Islet precursor cell (in vitro differentiated cells): ENCODE results near the gene ETV3.
"Not testable (repeated sequence)": the region's sequence is repeated elsewhere in the genome, so short reads cannot be mapped to it uniquely, and the experiment has no call there.

ENCODE experiments used
- DNase-seq: peaks from one replicate; pipeline ENCODE4 v3.0.0-alpha.2; 2018

The ETV3 gene

DNA sequence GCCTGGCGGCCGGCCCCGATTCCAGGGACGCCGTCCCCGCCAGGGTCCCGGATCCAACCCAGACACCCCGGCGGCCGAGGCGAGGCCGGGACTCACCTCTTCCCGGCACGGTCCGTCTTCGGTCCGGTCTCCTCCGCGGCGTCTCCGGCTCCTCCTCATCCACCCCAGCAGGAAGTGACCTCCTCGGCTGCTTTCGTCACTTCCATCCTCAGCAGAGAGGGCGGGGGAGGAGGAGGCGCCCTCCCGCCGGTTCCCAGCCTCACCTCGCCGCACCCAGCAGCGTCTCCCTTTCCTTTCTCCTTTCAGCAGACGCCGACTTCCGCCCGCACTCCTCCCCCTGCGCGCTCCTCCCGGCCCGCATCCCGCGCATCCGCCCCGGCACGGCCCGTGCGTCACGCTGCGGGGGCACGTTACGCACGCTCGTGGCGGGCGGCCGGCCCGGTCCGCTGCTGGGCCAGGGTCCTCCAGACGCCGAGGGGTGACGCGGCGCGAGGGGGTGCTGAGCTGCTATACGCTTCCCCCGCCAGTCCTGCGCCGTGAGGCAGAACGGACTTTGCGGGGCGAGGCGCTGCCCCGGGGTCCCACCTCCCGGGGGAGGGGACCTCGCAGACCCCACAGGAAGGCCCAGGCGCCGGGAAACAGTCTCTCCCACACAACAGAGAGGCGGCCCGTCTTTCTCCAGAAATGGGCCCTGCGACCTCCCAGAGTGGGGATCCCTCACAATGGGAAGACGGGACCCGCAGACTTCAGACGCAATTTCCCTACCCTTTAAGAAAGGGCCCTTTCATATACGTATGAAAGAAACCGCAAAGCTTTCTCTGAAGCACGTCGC lies at the start of gene ETV3:
Gene ETV3 (minus strand): TSS at position 176 of the 832 bp plus-strand sequence. CDS start 2,043 bp downstream, outside the sequence.
- DNase-seq, result peak; percentile 98

DNA sequence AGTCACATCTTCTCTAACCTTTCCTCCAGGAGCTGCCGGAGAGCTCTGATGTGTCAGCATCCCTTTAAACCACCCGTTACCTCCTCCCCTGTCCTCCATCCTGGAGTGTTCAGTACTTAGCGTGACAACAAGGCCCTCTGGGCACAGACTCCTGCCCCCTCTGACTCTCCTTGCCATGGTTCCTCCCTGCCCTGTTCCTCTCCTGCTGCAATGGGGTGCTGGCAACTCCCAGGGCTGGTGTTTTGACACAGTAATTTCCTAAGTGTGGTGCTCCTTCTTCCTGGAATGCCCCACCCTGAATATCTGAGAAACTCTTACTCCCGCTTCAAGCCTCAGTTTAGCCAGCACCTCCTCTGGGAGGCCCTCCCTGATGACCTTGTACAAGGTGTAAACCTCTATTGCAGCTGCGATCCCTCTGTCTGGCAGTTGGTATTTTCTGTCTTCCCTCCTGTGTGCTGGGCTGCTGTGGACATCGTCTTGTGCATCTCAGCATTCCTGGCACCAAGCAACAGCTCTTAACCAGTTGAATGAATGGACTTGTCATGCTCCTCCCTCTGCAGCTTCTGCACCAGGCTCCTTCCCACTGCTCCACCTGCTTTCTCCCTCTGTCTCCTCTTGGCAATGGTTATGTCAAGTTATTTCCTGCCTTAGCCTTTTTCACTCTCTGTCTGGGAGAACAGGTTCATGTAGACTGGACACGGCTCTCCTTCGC lies 48.2 kb upstream of the ETV3 start:
- DNase-seq, result peak; percentile 33

DNA sequence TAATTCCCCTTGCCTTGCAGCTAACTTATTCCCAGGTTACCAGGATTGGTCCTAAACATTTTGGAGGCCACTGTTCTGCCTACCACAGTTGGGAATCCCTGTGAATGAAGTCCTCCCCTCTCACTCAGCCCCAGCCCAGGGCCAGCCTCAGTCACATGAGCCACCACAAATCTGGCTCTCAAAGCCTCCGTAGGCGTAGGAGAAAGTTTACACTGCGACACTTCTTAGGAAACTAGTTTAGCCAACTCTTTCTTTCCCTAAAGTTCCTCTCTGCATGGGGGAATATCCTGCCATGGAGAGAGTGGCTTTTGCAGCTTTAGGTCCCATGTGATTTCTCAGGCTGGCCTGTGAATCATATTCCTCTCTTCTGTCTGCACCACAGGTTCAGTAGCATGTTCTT lies 45.7 kb upstream of the ETV3 start:
- no peak for DNase-seq

DNA sequence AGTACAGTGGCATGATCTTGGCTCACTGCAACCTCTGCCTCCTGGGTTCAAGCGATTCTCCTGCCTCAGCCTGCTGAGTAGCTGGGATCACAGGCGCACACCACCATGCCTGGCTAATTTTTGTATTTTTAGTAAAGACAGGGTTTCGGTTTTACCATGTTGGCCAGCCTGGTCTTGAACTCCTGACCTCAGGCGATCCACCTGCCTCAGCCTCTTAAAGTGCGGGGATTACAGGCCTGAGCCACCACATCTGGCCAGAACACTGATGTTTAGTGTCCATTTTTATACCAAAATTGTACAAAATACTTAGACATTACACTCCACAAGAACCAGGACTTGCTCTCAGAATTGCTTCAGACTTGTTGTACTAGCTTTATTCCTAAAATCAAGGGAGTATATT lies 44.2 kb upstream of the ETV3 start:
- DNase-seq, result not testable (repeated sequence)

DNA sequence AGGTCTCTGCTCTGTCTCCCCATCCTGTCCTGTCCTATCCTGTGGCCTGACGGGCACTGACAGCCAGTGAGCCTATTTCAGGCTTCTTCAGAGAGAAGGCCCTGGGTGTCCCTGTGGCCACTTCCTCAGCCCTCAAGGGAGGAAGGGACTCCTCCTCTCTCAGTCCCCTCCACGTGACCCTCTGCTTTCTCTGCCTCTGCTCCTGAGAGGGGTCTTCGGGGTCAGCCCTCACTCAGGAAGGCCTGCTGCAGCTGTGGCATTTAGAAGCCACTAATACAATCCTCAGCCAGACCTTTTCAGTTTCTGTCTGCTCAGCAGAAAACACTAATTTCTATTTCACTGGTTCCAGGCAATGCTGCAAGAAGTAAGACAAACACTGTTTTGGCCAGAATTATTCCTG lies 43.6 kb upstream of the ETV3 start:
- DNase-seq, result no peak

DNA sequence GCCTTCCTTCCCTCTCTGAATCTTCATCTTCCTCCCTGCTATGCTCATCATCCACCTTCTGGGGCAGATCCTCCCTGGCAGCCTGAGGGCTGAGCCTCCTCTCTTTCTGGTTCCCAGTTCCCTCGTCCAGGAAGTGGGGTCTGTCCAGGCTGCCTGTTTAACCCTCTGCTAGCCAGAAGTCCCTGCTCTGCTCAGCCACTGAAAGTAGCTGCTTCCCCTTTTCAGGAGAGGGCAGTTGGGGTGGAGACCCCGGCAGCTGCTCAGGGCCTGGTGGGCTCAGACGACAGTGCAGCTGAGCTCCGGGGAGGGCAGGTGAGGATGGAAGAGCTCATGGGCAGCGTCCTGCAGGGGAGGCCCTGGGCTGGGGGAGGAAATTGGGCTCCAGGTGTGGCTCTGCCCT lies 43.1 kb upstream of the ETV3 start:
- DNase-seq, result no peak

DNA sequence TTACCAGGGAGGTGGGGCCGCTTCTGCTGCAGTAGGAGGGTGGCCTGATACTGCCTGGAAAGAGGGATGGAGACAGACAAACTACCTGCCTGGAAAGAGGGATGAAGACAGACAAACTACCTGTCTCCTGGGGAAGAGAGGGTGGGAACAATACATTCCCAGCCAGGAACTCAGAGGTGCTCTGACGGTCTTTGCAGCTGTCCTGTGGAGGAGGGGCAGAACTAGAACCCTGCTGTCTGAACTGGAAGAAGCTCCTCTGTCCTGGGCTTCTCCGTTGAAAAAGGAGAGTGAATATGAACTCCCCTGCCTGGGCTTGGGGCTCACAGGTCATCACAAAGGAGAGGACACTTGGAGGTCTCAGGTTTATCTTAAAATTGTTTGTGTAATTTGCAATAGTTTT lies 40.3 kb upstream of the ETV3 start:
- DNase-seq, result no peak

DNA sequence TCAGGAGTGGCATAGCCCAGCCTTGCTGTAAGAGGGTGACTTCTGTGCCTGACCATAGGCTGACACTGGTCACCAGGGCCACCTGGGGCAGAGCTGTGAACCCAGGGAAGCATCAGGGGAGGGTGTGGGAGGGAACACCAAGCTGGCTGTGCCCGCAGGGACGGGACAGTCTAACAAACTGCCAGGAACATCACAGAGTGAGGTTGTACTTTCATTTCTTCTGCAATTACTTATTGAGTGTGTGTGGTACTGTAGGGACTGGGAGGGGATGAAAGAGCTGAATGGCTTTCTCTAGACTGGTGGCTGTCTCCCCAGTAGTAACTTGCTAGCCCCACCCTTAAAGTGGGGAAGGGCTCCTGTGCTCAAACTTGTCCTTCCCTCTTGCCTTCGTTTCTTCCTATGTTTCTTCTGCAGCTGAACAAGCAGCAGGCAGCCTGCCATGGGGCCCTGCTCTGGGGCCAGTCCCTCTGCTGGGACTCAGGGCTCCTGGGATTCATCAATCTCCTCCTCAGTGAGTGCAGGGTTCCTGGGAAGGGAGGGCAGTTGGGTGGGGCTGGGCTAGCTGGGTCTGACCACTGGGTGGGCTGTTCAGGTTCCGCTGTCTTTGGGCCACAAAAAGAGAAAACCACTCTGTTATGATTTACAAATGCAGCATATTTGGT lies 39.7 kb upstream of the ETV3 start:
- DNase-seq, result no peak

DNA sequence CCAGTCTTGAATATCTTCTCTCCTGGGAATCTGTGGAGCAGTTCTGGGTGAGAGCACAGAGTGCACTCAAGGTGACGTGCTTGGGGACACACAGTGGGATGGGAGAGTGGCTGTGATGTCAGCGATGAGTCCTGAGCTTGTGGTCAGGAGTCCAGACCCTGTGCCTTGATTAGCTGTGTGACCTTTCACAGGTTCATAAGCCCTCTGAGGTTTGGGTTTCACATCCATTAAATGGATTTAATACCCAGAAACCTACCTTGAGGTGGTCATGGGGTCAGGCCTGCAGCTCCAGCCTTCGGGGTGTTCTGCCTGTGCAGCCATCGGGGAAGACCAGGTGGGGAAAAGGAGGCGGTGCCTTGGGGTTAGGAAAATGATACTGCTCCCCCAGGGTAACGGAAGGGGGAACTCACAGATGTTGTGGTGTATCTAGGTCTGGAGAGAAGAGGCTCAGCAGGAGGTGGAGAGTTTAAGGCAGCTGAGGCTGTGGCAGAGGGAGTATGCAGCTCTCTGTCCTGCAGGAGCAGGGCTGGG lies 38.5 kb upstream of the ETV3 start:
- no peak for DNase-seq

DNA sequence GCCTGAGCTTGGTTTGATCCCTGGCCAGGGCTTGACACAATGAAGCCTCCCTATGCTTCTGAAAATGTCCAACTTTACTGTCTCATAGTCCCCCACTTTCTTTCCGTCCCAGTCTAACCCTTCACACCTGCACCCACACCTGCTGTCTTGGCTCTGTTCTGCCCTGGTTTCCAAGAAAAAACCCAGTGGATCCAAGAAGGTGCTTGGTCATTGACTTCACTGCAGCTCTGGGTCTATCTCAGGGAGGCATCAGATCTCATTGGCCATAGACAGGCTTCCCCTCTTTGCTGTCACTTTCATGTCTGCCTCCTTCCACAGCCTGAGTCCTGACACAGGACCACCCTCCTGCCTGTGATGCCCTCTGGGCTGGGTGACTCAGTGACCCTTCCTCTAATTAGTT lies 37.8 kb upstream of the ETV3 start:
- DNase-seq, result no peak

DNA sequence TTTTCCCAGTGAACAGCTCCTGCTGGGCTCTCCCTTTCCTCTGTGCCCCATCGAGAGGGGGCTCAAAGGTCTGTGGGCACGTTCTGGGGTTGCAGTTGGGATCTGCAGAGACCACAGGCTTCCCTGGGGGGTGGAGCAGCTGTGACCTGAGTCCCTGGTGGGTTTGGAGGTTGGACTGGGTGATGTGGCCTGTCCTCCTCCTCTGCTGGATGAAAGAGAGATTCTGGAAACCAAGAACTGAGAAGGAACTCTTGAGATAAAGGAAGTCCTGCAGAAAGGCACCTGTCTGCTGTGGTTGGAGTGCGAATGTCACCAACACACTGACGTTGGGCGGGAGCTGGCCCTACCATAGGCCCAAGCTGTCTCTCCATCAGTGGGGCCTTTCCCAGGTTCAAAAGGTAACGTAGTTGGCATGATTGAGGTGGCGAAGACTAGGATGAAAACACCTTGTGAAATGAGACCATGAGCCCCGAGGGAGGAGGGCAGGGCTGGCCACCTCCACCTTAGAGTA lies 35.8 kb upstream of the ETV3 start:
- no peak for DNase-seq

DNA sequence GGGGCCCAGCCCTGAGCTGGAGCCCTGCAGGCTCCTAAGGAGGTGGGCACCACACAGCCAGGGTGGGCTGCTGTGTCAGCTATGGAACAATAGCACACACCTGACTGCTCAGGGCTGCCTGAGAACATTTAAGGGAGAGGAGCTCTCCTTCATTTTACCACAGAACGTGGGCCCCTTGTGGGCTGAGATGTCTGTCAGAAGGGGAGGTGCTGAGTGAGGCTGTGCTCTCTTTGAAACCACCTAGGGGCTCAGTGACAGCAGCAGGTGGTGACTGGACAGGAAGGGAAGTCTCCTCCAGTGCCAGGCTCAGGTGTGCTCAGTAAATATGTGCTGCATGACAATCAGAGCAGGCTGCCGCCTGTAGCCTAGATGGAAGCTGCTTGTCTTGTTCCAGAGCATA lies 35.0 kb upstream of the ETV3 start:
- DNase-seq, result not testable (repeated sequence)

DNA sequence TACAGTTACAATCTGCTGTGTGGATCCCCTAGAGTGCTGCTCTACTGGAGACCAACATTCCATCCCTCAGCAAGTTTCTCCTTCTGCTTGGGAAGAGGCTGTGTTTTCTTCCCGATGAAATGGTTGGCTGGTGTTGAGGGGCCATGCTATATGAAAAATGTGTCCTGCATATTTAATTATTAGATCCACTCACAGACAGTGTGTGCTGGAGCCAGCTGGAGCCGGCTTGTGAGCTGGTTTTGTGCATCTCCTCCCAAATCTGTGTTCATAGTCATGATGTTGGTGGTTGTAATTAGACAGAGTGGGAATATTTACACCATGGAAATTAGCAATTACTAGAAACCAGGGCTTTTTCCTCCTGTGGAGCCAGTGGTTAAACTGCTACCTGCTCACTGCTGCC lies 34.4 kb upstream of the ETV3 start:
- DNase-seq, result not testable (repeated sequence)

DNA sequence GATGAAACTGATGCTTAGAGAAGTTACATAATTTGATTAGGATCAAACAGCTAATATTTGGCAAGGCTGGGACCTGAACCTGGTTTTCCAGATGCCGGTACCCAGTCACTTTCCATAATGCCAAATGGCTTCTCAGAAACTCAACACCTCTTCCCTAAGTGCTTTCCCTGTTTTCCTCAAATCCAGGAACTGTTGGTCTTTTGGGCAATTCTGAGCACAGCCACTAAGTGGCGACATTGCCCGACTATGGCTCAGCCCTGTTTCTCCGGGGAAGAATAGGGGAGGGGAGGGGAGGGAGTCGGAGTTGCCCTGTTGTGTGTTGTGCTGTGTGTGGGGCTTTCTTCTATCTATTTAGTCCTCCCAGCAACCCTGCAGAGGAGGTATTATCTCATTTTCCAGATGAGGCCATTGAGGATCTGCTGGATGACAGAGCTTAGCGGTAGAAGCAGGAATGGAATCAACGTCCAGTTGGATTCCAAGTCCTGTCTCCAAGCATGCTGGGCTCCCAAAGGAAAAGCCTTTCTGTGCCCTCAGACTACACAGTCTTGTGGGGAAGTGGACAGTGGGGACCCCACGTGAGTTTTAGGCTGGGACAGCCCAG lies 33.8 kb upstream of the ETV3 start:
- not testable (repeated sequence) for DNase-seq

DNA sequence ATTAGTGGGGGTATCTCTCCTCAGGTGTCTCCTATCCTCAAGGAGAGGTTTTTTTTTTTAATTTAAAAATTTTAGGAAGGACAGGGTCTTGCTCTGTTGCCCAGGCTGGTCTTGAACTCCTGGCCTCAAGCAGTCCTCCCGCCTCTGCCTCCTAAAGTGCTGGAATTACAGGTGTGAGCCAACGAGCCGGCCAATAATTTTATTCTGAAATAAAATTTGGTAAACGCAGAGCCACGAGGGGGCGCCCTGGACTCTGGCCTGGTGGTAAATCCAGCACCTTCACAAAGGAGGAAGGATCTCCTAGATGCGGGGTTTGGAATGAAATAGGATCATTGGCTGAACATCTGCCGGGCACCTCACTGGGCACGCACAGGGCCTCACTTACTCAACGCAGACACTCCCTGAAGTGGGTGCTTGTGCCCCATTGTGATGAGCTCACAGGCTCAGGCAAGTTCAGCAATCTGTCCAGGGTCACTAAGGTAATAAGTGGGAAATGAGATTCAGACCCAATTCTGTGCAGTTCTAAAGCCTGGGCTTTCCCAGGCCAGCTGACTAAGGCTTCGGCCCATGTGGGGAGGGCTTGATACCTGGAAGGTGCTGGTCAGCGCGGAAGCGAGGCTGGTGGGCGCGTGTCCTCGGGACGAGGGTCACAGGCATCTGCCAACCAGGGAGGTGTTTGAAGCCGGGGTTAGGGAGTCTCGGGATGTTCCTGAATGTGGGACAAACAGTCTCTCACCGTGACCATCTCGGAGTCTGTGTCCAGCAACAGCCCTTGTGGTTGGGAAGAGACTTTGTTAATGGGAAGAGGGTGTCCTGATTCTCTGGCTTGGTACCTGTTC lies 32.7 kb upstream of the ETV3 start:
- DNase-seq, result peak; percentile 73

DNA sequence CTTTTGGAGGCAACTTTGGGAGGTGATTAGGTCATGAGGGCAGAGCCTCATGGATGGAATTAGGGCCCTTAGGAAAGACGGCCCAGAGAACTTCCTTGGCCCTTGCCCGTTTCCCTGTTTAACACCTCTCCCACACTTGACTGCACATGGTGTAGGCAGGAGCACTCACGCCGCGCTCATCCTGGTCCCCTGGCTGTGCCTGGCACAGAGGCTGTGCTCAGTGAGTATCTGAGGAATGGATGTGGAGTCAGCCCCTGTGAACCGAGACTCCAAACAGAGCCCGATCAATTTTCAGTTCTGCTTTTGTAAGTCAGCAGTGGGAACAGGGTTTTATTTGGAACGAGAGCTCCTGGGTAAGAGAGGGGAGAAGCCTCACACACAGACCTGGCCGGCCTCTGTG lies 29.8 kb upstream of the ETV3 start:
- no peak for DNase-seq

DNA sequence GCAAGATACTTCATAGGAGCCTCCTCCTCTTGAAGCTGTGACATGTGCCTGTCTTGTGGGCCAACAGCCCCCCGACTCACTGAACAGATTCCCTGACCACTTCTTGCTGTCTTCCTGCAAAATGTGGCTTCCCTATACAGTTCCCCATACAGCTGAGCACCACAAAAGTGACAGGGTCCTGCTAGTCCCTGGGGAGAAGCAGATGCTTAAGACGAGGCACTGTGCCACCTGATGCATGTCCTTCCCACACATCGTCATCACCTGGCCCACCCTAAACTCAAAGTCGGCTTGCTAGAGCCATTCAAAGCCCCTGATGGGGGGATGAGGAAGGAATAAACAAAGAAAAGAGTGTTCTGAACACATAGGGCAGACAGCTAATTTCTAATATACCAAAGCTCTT lies 29.2 kb upstream of the ETV3 start:
- no peak for DNase-seq

DNA sequence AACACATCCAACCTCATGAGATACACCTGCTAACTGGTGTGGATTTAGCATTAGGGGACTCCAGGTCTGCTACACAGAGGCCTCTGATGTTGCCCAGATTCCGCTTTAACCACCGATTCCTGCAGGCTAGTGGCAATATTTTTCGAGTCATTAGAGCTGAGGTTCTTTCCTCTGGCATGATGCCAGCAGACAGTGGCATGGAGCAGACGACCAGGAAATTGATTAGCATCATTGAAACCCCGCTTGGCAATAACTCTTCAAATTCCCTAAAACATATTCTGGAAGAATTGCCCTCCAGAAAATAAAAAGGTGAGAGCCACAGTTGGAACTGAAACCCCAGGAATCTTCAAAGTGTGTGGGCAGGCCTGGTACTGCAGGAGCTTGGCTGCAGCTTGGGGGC lies 28.4 kb upstream of the ETV3 start:
- peak; percentile 25 for DNase-seq

DNA sequence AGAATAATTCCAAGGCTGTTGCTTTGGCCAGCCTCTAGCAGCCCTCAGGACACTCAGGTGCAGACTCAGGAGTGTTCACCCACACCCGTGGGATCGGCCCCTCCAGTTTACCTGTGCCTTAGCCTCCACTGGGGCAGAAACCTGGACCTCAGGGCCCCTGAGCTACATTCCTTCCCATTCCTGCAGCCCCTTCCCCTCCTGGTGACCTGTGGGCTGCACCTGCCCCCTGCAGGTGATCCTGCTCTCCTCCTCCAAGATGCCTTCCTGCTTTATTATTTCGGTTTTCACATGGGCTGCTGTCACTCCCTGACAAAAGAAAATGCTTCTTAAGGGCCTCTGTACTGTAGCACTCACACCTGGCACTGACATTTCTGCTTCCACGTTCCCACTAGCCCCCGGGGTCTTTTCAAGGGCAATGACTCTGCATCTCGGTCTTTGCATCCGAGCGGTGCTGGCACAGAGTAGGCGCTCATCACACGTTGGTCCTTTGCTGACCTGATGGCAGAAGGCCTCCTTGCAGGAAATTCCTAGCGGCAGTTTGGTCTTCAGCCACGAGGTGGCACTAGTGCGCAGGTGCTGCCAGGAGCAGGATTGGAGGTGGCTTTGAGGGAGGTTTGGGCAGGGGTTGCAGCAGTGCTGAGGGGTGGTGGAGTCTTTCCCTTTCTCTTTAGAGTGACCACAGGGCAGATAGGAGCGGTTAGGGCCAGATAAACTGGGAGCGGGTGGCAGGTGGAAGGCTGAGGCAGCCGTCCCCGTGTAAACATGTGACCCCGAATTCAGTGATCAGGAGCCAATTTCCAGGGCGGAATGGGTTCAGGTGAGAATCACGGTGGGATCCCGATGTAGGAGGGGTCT lies 25.3 kb upstream of the ETV3 start:
- DNase-seq, result peak; percentile 94

DNA sequence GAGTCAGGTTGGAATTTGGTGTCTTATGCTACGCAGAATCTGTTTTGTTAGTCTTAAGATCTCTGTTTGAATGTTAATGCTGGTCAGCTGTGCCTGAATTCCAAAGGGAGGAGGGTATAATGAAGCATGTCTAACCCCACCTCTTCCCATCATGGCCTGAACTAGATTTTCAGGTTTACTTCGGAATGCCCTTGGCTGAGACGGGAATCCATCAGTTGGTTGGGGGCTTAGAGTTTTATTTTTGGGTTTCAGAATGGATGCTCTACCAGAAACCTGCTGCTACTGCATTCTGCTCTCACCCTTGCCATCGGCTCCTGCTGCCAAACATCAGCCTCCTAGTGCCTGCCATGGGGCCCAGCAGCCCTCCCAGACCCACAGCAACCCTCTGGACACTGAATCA lies 24.1 kb upstream of the ETV3 start:
- DNase-seq, result peak; percentile 66

DNA sequence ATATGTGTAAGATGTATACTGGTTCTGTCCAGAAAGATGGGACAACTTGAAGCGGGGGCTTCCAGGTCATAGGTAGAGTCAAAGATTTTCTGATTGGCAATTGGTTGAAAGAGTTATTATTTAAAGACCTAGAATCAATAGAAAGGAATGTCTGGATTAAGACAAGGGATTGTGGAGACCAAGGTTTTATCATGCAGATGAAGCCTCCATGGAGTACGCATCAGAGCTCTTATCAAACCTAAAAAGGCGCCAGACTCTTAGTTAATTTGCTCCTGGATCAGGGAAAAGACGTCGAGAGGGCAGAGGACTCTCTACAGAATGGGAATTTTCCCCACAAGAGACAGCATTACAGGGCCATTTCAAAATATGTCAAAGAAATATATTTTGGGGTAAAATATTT lies 23.7 kb upstream of the ETV3 start:
- DNase-seq, result no peak
